Adrenal gland (tissue), 5 donors: ENCODE measurements around the gene UGT3A1.

Experiments used
- POLR2A ChIP-seq, 2 donors: fragments of 450-650 bp; IDR thresholded peaks; one replicate each; pipeline ENCODE4 v1.6.1; 2017; ENCODE audit warnings: antibody characterized with exemption in 2 of 2, mild to moderate bottlenecking in 2 of 2, moderate library complexity in 1 of 2
- TF ChIP-seq, protein P1 (sequence below), 6 experiments: fragments of 450-650 bp in 4 of 6; fragments of 200-600 bp in 2 of 6; sonication (generic) in 1 of 6; IDR thresholded peaks; 1 replicate in 5 of 6; 2 replicates in 1 of 6; pipeline versions ENCODE4 v1.5.1 to v1.8.0; 2016 to 2021; ENCODE audit warnings: antibody characterized with exemption in 6 of 6, mild to moderate bottlenecking in 2 of 6, moderate library complexity in 1 of 6
- donor health status: DM: no; HTN: no; CAD: no.

- TF ChIP-seq, protein P1, sequence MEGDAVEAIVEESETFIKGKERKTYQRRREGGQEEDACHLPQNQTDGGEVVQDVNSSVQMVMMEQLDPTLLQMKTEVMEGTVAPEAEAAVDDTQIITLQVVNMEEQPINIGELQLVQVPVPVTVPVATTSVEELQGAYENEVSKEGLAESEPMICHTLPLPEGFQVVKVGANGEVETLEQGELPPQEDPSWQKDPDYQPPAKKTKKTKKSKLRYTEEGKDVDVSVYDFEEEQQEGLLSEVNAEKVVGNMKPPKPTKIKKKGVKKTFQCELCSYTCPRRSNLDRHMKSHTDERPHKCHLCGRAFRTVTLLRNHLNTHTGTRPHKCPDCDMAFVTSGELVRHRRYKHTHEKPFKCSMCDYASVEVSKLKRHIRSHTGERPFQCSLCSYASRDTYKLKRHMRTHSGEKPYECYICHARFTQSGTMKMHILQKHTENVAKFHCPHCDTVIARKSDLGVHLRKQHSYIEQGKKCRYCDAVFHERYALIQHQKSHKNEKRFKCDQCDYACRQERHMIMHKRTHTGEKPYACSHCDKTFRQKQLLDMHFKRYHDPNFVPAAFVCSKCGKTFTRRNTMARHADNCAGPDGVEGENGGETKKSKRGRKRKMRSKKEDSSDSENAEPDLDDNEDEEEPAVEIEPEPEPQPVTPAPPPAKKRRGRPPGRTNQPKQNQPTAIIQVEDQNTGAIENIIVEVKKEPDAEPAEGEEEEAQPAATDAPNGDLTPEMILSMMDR (IDR thresholded peaks at IDR 0.05) = no peak
- no peak for TF ChIP-seq POLR2A (IDR thresholded peaks at IDR 0.05)
Observed at GRCh38 chr5:35956429-35956828, 34.8 kb downstream of the UGT3A1 start.
